ENCODE data around the gene RIT2.

RIT2 gene

DNA sequence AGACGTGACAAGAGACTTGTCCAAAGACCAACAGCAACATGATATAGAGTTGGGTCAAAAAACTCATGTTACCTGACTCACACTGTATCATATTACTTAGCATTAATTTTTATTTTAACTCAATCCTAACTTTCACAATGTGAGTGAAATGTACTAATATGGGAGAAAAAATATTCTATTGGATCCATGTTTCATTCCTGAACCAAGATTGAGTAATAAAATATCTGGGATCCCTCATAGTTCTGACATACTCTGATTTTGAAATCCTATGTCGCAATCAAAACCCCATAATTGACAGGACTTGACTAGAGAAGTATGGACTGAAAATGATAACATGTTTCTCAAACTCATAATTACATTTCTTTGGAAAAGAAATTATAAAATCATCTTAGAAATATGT, 190.4 kb downstream of the RIT2 start:
- H3K4me3 ChIP-seq (ENCODE audit: low read depth, low read length) = no peak overlapping the region
- in situ Hi-C loops (cut with HindIII; ENCODE audit: low sequenced_read_pairs) = no loop called here
- DNase-seq (ENCODE audit: low read depth, low spot score) = no peak
- TF ChIP-seq, protein P1, sequence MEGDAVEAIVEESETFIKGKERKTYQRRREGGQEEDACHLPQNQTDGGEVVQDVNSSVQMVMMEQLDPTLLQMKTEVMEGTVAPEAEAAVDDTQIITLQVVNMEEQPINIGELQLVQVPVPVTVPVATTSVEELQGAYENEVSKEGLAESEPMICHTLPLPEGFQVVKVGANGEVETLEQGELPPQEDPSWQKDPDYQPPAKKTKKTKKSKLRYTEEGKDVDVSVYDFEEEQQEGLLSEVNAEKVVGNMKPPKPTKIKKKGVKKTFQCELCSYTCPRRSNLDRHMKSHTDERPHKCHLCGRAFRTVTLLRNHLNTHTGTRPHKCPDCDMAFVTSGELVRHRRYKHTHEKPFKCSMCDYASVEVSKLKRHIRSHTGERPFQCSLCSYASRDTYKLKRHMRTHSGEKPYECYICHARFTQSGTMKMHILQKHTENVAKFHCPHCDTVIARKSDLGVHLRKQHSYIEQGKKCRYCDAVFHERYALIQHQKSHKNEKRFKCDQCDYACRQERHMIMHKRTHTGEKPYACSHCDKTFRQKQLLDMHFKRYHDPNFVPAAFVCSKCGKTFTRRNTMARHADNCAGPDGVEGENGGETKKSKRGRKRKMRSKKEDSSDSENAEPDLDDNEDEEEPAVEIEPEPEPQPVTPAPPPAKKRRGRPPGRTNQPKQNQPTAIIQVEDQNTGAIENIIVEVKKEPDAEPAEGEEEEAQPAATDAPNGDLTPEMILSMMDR (IDR thresholded peaks at IDR 0.05; ENCODE audit: low read depth, low read length) = no peak

DNA sequence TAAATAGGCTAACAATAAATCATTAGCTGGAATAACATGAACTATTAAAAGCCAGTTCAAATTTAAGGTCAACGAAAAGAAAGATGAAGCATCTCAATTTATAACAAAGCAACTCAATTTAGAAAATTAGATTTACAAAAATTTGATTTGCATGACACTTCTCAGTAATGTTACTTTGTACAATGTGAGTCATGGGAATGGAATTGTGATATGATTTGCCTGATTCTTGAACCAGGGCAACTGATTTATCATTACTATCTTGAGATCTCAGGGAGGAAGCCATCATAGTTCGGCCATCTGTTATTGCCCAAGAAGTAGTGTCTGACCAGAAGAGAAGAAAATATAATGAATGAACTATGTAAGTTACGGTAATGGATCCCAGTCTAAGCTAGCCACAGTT, 193.1 kb downstream of the RIT2 start:
- H3K4me3 ChIP-seq (ENCODE audit: low read depth, low read length) = no peak overlapping the region
- in situ Hi-C loops (cut with HindIII; ENCODE audit: low sequenced_read_pairs) = no loop called here
- no peak for DNase-seq (ENCODE audit: low read depth, low spot score)
- TF ChIP-seq, protein P1 (IDR thresholded peaks at IDR 0.05; ENCODE audit: low read depth, low read length) = no peak

DNA sequence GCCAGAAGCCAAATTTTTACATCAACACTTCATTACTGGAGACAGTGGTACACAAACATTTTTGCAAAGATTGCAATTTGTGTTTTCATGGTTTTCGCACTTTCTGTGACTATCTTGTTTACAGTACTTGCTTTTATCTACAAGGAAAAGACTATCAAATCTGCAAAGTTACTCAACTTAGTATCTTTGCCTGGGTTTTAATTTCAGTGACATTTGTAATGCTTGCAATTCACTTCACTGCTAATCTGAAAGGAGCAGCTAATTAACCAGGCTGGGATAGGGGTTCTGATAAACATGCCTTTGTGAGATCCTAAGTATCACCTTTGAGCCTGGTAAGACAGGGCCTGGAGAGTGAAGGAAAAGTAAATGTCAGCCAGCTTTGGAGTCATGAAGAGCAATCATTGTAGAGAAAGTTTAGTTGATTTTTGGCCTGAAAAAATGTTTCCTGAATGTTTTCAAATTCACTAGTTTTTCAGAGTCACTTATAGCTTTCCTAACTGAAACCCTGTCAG, 194.2 kb downstream of the RIT2 start:
- TF ChIP-seq, protein P1 (IDR thresholded peaks at IDR 0.05; ENCODE audit: low read depth, low read length) = no peak
- no peak overlapping the region for H3K4me3 ChIP-seq (ENCODE audit: low read depth, low read length)
- in situ Hi-C loops (cut with HindIII; ENCODE audit: low sequenced_read_pairs) = no loop called here
- DNase-seq (ENCODE audit: low read depth, low spot score) = no peak

- no peak overlapping the region for H3K4me3 ChIP-seq (ENCODE audit: low read depth, low read length)
- in situ Hi-C loops (cut with HindIII; ENCODE audit: low sequenced_read_pairs) = no loop called here
- TF ChIP-seq, protein P1 (IDR thresholded peaks at IDR 0.05; ENCODE audit: low read depth, low read length) = no peak
- no peak for DNase-seq (ENCODE audit: low read depth, low spot score)
Observed at GRCh38 chr18:42920621-42921020, 194.9 kb downstream of the RIT2 start.

DNA sequence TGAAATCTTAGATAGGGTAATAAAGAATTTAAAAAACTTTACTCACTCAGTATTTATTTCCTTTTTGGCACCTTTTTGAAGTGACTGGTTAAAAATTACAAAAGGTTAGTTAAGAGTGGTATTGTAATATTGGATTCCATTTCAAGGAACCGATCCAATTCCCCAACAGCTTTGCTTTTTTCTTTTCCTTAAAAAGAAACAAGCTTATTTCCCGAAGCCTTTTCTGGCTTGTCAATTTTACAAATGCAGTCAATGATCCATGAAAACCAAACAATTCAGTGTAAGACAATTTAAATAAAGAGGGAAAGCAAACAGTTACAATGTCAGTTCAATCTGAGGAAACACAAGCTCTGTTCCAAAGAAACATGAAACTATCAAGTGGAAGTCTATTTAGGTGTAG, 200.2 kb downstream of the RIT2 start:
- TF ChIP-seq, protein P1 (IDR thresholded peaks at IDR 0.05; ENCODE audit: low read depth, low read length) = no peak
- no peak overlapping the region for H3K4me3 ChIP-seq (ENCODE audit: low read depth, low read length)
- in situ Hi-C loops (cut with HindIII; ENCODE audit: low sequenced_read_pairs) = no loop called here
- no peak for DNase-seq (ENCODE audit: low read depth, low spot score)

GRCh38 chr18:42914476-42914875, 201.0 kb downstream of the RIT2 start:
- in situ Hi-C loops (cut with HindIII; ENCODE audit: low sequenced_read_pairs) = no loop called here
- no peak overlapping the region for H3K4me3 ChIP-seq (ENCODE audit: low read depth, low read length)
- TF ChIP-seq, protein P1 (IDR thresholded peaks at IDR 0.05; ENCODE audit: low read depth, low read length) = no peak
- DNase-seq (ENCODE audit: low read depth, low spot score) = no peak

DNA sequence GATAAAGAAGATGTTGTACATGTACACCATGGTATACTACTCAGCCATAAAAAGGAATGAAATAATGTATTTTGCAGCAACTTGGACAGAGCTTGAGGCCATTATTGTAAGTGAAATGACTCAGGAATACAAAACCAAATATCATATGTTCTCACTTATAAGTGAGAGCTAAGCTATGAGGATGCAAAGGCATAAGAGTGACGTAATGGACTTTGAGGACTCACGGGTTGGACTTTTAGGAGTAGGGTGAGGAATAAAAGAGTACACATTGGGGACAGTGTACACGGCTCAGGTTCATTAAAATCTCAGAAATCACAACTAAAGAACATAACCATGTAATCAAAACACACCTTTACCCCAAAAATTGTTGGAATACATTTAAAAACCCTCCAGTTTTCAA, 206.4 kb downstream of the RIT2 start:
- TF ChIP-seq, protein P1 (IDR thresholded peaks at IDR 0.05; ENCODE audit: low read depth, low read length) = no peak

More for the DNA sequence above, 206.4 kb downstream of the RIT2 start:
- DNase-seq (ENCODE audit: low read depth, low spot score) = no peak
- no peak overlapping the region for H3K4me3 ChIP-seq (ENCODE audit: low read depth, low read length)
- in situ Hi-C loops (cut with HindIII; ENCODE audit: low sequenced_read_pairs) = no loop called here
